ENCODE results near the gene GNG4.

DNA sequence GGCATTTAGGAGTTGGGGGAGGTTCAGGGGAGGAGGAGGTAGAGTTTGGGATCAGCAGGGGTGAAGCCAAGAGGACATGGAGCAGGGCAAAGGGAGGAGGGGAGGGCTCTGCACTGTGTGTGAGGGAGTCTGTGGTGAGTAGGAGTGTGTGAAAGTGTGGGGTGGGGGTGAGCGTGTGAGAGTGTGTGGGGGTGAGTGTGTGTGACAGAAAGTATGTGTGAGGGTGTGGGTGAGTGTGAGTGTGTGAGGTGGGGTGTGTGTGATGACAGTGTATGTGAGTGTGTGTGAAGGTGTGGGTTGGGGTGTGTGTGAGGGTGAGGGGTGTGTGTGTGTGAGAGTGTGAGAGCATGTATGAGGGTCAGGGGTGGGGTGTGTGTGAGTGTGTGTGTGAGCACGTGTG lies 62.6 kb downstream of the GNG4 start:
- TF ChIP-seq EZH2phosphoT487 (IDR thresholded peaks at IDR 0.05; ENCODE audit: insufficient read depth, low read depth): no peak
- TF ChIP-seq EZH2 (IDR thresholded peaks at IDR 0.05; ENCODE audit: insufficient read depth, poor library complexity, severe bottlenecking): no peak

Data from GM23248 (cell line).